NCI-H1694 treated with DMSO at 0.1 percent for 48 hours (cell line): ENCODE measurements around the gene FLRT1.

Source experiments
- DNase-seq: peaks from one replicate; lab custom pipeline; 2025; lab: John Stamatoyannopoulos, UW

Gene FLRT1

GRCh38 chr11:64007160-64007628 lies 28.5 kb upstream of the FLRT1 start:
- no peak for DNase-seq

- no peak for DNase-seq
These were observed 28.0 kb upstream of the FLRT1 start for GRCh38 chr11:64007629-64008282.

- no peak for DNase-seq
These were observed 27.3 kb upstream of the FLRT1 start for GRCh38 chr11:64008283-64008913.

GRCh38 chr11:64008914-64009633 lies 26.7 kb upstream of the FLRT1 start:
- DNase-seq, result no peak

- no peak for DNase-seq
These were observed 26.0 kb upstream of the FLRT1 start for GRCh38 chr11:64009710-64010109.

- no peak for DNase-seq
These were observed 24.9 kb upstream of the FLRT1 start for GRCh38 chr11:64010783-64011182.

- DNase-seq, result no peak
These were observed 24.4 kb upstream of the FLRT1 start for GRCh38 chr11:64011371-64011770.

- no peak for DNase-seq
These were observed 22.4 kb upstream of the FLRT1 start for GRCh38 chr11:64013141-64013896.

- DNase-seq, result no peak
These were observed 21.4 kb upstream of the FLRT1 start for GRCh38 chr11:64014356-64014755.

GRCh38 chr11:64015510-64015909 lies 20.2 kb upstream of the FLRT1 start:
- DNase-seq, result no peak

- peak; percentile 42 for DNase-seq
These were observed 19.5 kb upstream of the FLRT1 start for GRCh38 chr11:64015935-64016845.

GRCh38 chr11:64017945-64018224 lies 17.8 kb upstream of the FLRT1 start:
- DNase-seq, result no peak

GRCh38 chr11:64018310-64018709 lies 17.4 kb upstream of the FLRT1 start:
- DNase-seq, result no peak

- DNase-seq, result no peak
These were observed 16.4 kb upstream of the FLRT1 start for GRCh38 chr11:64019106-64020037.

GRCh38 chr11:64020976-64021756 lies 14.6 kb upstream of the FLRT1 start:
- no peak for DNase-seq

GRCh38 chr11:64021757-64022093 lies 14.0 kb upstream of the FLRT1 start:
- peak; percentile 38 for DNase-seq

- DNase-seq, result no peak
These were observed 13.5 kb upstream of the FLRT1 start for GRCh38 chr11:64022125-64022784.

- DNase-seq, result no peak
These were observed 11.7 kb upstream of the FLRT1 start for GRCh38 chr11:64023712-64024710.
